ENCODE data around the gene PDZRN4. TPM values are rescaled to one million over a fixed set of nuclear protein-coding genes. Genes with fewer than 3 reads are reported as not detected.

Gene PDZRN4
- total RNA-seq, 1 donor from 2014 or later, result 24.8 TPM

DNA sequence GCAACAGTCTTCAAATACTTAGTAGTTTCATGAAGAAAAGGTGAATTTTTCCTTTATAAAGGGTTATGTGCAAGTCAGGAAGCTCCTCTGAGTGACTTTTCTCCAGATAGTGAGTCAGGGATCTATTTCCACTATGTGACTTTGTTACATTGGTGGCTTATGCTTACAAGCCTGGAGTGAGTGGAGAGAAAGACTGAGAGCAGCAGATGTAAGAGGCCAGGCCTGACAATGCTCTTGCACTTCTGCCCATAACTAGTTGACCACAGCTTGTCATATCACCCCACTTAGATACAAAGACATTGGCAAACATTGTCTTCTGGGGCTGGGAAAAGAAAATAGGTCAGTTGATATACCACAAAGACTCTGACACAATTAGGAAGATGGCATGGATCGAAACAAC, 236.5 kb downstream of the PDZRN4 start:
- H3K4me1 ChIP-seq, result no peaks in the 10 kb centered on the region
- intact Hi-C loops (cut with DNase I), result no loop called here
- H3K36me3 ChIP-seq, result no peaks in the 10 kb centered on the region
- no peak overlapping the region for H3K4me3 ChIP-seq
- no peak overlapping the region for H3K27ac ChIP-seq
- no peaks in the 10 kb centered on the region for H3K27me3 ChIP-seq
- H3K9me3 ChIP-seq, result no peaks in the 10 kb centered on the region
- TF ChIP-seq, protein P1, sequence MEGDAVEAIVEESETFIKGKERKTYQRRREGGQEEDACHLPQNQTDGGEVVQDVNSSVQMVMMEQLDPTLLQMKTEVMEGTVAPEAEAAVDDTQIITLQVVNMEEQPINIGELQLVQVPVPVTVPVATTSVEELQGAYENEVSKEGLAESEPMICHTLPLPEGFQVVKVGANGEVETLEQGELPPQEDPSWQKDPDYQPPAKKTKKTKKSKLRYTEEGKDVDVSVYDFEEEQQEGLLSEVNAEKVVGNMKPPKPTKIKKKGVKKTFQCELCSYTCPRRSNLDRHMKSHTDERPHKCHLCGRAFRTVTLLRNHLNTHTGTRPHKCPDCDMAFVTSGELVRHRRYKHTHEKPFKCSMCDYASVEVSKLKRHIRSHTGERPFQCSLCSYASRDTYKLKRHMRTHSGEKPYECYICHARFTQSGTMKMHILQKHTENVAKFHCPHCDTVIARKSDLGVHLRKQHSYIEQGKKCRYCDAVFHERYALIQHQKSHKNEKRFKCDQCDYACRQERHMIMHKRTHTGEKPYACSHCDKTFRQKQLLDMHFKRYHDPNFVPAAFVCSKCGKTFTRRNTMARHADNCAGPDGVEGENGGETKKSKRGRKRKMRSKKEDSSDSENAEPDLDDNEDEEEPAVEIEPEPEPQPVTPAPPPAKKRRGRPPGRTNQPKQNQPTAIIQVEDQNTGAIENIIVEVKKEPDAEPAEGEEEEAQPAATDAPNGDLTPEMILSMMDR (IDR thresholded peaks at IDR 0.05), result no peak
- TF ChIP-seq POLR2AphosphoS5 (IDR thresholded peaks at IDR 0.05; ENCODE audit: insufficient read depth in 1 of 2, low read depth in 1 of 2), result no peak
- TF ChIP-seq POLR2A (IDR thresholded peaks at IDR 0.05), result no peak
- no peak for DNase-seq (ENCODE audit: extremely low spot score in 2 of 2)

DNA sequence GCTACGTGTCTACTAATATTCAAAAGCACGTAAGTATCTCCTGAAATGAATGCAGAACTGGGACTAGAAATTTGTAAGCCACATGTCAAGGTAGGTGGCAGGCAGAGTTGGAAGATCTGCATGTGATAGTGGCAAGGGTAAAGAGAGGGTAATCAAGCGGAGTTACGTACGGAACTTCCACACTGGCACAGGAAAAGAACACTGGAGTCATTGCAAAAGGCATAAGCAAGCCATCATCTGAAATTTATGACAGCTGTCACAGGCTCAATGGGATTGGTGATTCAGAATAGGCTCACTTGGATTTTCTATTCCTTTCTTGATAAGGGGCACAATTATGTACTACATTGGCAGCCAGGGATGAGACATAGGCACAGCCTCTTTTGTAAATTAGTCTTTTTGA, 245.3 kb downstream of the PDZRN4 start:
- no peak for DNase-seq (ENCODE audit: extremely low spot score in 2 of 2)
- intact Hi-C loops (cut with DNase I), result no loop called here
- Histone ChIP-seq H3K4me3 (no peak overlapping the region), H3K27me3 (no peaks in the 10 kb centered on the region), H3K9me3 (no peaks in the 10 kb centered on the region), H3K27ac (no peak overlapping the region), H3K4me1 (no peaks in the 10 kb centered on the region), H3K36me3 (no peaks in the 10 kb centered on the region)
- TF ChIP-seq POLR2A (IDR thresholded peaks at IDR 0.05) (no peak), POLR2AphosphoS5 (IDR thresholded peaks at IDR 0.05; ENCODE audit: insufficient read depth in 1 of 2, low read depth in 1 of 2) (no peak)
- TF ChIP-seq, protein P1 (IDR thresholded peaks at IDR 0.05), result no peak

DNA sequence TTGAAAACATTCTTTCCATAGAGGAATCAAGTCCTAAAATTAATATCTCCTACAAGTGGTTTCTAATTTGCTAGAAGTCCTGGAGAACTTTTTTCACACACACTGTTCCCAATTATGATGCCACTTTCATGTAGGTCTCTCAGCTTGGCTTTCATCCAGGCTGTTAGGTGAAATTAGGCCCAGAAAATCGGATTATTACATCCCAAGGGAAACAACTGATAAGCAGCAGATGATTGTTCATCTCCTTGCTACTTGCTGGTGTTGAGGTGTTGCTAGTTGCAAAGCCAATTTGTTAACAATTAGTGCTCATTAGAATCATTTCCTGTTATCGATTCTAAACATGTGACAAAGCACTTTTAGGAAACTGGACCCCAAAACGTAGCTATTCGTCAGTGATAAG, 248.0 kb downstream of the PDZRN4 start:
- H3K9me3 ChIP-seq, result no peaks in the 10 kb centered on the region
- H3K27ac ChIP-seq, result no peak overlapping the region
- no peak overlapping the region for H3K4me3 ChIP-seq
- intact Hi-C loops (cut with DNase I), result no loop called here
- no peak for TF ChIP-seq POLR2AphosphoS5 (IDR thresholded peaks at IDR 0.05; ENCODE audit: insufficient read depth in 1 of 2, low read depth in 1 of 2)
- TF ChIP-seq, protein P1 (IDR thresholded peaks at IDR 0.05), result no peak
- TF ChIP-seq POLR2A (IDR thresholded peaks at IDR 0.05), result no peak
- no peaks in the 10 kb centered on the region for H3K36me3 ChIP-seq
- no peaks in the 10 kb centered on the region for H3K27me3 ChIP-seq
- H3K4me1 ChIP-seq, result no peaks in the 10 kb centered on the region
- no peak for DNase-seq (ENCODE audit: extremely low spot score in 2 of 2)

DNA sequence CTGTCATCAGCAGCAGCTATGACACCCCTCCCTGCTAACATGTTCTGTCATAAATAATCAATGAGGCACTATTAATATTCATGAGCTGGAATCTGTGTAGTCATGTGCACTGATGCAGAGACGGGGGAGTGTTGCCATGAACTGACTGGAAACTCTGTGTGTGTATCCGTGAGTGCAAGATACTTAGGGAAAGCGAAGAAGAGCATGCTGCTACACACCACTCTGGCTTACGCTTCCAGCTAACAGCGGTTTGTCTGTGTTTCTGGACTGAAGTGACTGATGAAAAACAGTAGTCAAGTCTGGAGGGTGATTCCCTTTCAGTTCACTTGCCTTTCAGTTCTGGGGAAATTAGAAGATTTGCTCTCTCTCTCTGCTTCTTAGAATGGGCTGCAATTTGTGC, 249.4 kb downstream of the PDZRN4 start:
- Histone ChIP-seq H3K4me1 (no peaks in the 10 kb centered on the region), H3K27ac (no peak overlapping the region), H3K9me3 (no peaks in the 10 kb centered on the region), H3K27me3 (no peaks in the 10 kb centered on the region), H3K36me3 (no peaks in the 10 kb centered on the region), H3K4me3 (no peak overlapping the region)
- TF ChIP-seq, protein P1 (IDR thresholded peaks at IDR 0.05), result no peak
- TF ChIP-seq POLR2AphosphoS5 (IDR thresholded peaks at IDR 0.05; ENCODE audit: insufficient read depth in 1 of 2, low read depth in 1 of 2) (no peak), POLR2A (IDR thresholded peaks at IDR 0.05) (no peak)
- intact Hi-C loops (cut with DNase I), result no loop called here
- DNase-seq (ENCODE audit: extremely low spot score in 2 of 2), result no peak

DNA sequence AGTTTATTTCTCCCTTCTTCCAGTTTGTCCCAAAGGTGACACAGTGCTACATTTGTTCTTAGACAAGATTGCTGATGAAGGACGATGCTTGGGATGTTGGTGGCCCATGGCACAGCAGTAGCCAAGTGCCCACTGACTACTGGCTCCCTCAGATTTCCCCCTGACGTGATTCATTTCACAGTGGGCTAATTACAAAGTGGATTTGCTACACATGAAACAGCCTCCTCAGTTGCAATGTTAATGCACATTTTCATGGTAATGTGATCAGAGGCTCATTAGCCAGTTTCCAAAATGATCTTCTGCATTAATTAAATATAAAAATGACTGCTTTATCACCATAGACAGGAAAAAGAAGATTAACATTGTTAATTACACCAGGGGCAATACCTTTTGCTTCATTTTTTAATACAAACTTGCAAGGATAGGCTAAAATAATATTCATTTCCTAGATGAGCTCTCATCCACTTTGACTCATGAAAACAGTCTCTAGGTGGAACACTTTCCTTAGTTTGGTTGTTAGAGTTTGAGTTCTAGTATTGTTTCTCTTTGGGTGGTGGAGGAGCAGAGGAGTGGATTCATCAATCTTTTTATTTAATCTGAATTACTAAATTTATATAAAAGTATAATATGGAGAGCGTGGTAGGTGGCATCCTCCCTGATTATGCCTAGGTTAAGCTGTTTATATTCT, 250.9 kb downstream of the PDZRN4 start:
- Histone ChIP-seq H3K4me3 (no peak overlapping the region), H3K4me1 (no peaks in the 10 kb centered on the region), H3K9me3 (no peaks in the 10 kb centered on the region), H3K27ac (no peak overlapping the region), H3K27me3 (no peaks in the 10 kb centered on the region), H3K36me3 (no peaks in the 10 kb centered on the region)
- intact Hi-C loops (cut with DNase I), result no loop called here
- TF ChIP-seq POLR2A (IDR thresholded peaks at IDR 0.05), result no peak
- TF ChIP-seq, protein P1 (IDR thresholded peaks at IDR 0.05), result no peak
- no peak for TF ChIP-seq POLR2AphosphoS5 (IDR thresholded peaks at IDR 0.05; ENCODE audit: insufficient read depth in 1 of 2, low read depth in 1 of 2)
- no peak for DNase-seq (ENCODE audit: extremely low spot score in 2 of 2)
